ENCODE measurements around the gene IL19. TPM values are rescaled to one million over a fixed set of nuclear protein-coding genes. Genes with fewer than 3 reads are reported as not detected.

The IL19 gene
- polyA plus RNA-seq, 1 of the 3 experiments (the other 2 are of a cell fraction) = not detected

- H3F3A ChIP-seq (replicated peaks; ENCODE audit: insufficient read depth) = no peaks in the 10 kb centered on the region
- H3K36me3 ChIP-seq (replicated peaks in 1 of 2; ENCODE audit: control insufficient read depth in 1 of 2, insufficient read depth in 2 of 2, low read length in 1 of 2) = no peaks in the 10 kb centered on the region
- no peak overlapping the region for H3K4me3 ChIP-seq (ENCODE audit: low read depth in 2 of 2, low read length in 1 of 2)
- H3K4me1 ChIP-seq (ENCODE audit: control insufficient read depth in 1 of 2, insufficient read depth in 2 of 2, low read depth in 1 of 2, low read length in 1 of 2) = peaks cover 0 to 8% of the 10 kb centered on the region in 2 experiments; a peak in 2 of 4 replicates
- no peaks in the 10 kb centered on the region for H3K79me2 ChIP-seq (ENCODE audit: insufficient read depth)
- TF ChIP-seq RXRA (IDR thresholded peaks at IDR 0.05; ENCODE audit: borderline replicate concordance, low read depth) (no peak), TCF12 (IDR thresholded peaks at IDR 0.05) (no peak), TEAD4 (IDR thresholded peaks at IDR 0.05; ENCODE audit: borderline replicate concordance, insufficient read depth) (no peak), USF1 (IDR thresholded peaks at IDR 0.05; ENCODE audit: borderline replicate concordance, low read depth) (no peak), GATA2 (CRISPR knock-in tag; IDR thresholded peaks at IDR 0.05) (no peak), YY1 (IDR thresholded peaks at IDR 0.05; ENCODE audit: low read depth) (no peak), CHD2 (IDR thresholded peaks at IDR 0.05; ENCODE audit: low read length, partially characterized antibody) (no peak), USF2 (IDR thresholded peaks at IDR 0.05; ENCODE audit: borderline replicate concordance, low read depth, low read length) (no peak), GABPA (IDR thresholded peaks at IDR 0.05; ENCODE audit: low read depth) (no peak), RCOR1 (IDR thresholded peaks at IDR 0.05; ENCODE audit: low read length) (no peak), RFX5 (IDR thresholded peaks at IDR 0.05; ENCODE audit: low read length) (no peak), NRF1 (IDR thresholded peaks at IDR 0.05; ENCODE audit: low read depth, low read length) (no peak), RAD21 (IDR thresholded peaks at IDR 0.05; ENCODE audit: low read length) (no peak), ELF1 (IDR thresholded peaks at IDR 0.05) (no peak)
- TF ChIP-seq, protein P1, sequence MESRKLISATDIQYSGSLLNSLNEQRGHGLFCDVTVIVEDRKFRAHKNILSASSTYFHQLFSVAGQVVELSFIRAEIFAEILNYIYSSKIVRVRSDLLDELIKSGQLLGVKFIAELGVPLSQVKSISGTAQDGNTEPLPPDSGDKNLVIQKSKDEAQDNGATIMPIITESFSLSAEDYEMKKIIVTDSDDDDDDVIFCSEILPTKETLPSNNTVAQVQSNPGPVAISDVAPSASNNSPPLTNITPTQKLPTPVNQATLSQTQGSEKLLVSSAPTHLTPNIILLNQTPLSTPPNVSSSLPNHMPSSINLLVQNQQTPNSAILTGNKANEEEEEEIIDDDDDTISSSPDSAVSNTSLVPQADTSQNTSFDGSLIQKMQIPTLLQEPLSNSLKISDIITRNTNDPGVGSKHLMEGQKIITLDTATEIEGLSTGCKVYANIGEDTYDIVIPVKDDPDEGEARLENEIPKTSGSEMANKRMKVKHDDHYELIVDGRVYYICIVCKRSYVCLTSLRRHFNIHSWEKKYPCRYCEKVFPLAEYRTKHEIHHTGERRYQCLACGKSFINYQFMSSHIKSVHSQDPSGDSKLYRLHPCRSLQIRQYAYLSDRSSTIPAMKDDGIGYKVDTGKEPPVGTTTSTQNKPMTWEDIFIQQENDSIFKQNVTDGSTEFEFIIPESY (IDR thresholded peaks at IDR 0.05; ENCODE audit: borderline replicate concordance, low read depth) = no peak
- TF ChIP-seq, protein P2, sequence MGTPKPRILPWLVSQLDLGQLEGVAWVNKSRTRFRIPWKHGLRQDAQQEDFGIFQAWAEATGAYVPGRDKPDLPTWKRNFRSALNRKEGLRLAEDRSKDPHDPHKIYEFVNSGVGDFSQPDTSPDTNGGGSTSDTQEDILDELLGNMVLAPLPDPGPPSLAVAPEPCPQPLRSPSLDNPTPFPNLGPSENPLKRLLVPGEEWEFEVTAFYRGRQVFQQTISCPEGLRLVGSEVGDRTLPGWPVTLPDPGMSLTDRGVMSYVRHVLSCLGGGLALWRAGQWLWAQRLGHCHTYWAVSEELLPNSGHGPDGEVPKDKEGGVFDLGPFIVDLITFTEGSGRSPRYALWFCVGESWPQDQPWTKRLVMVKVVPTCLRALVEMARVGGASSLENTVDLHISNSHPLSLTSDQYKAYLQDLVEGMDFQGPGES (IDR thresholded peaks at IDR 0.05; ENCODE audit: low read depth, low read length) = no peak
- WGBS (ENCODE audit: low lambda C conversion rate) = 38% methylated on average over 2 of the region's 2 CpGs
- no peaks in the 10 kb centered on the region for H4K20me1 ChIP-seq (ENCODE audit: insufficient read depth)
- ChIA-PET POLR2A (no interaction called here), CTCF (interaction anchor here (1.0 kb wide), 1 partner anchor 88 kb away, joined by 3 read pairs; no protein-coding TSS in a partner anchor)
- DNase-seq = no peak
- no peaks in the 10 kb centered on the region for H3K9me3 ChIP-seq
- H2AFZ ChIP-seq (ENCODE audit: low read depth) = no peak overlapping the region
- H3K9me2 ChIP-seq = no peaks in the 10 kb centered on the region
- no peak overlapping the region for H3K9ac ChIP-seq
- no peaks in the 10 kb centered on the region for H3K27me3 ChIP-seq (ENCODE audit: insufficient read depth)
- H3K27ac ChIP-seq (ENCODE audit: low read depth in 2 of 2, low read length in 1 of 2) = no peak overlapping the region
- no peak overlapping the region for H3K4me2 ChIP-seq
These were observed 41.9 kb downstream of the IL19 start for GRCh38 chr1:206812471-206812870.
